OCI-LY3 (cell line): ENCODE measurements around the gene LONP1.

Experiments
- H2AFZ ChIP-seq: fragments of 200-600, 300-600 bp; shearing (Covaris generic); 2 replicates; pipeline ENCODE4 v1.6.0; 2014; ENCODE audit warnings: antibody characterized with exemption, low read depth, low read length
- H3K27ac ChIP-seq: fragments of 200-600, 300-600 bp; sonication (generic); 2 replicates; pipeline ENCODE4 v1.5.1; 2014; ENCODE audit warnings: mild to moderate bottlenecking, low read length, moderate library complexity, mixed read lengths
- H3K27me3 ChIP-seq: fragments of 200-600, 300-600 bp; sonication (generic); 2 replicates; pipeline ENCODE4 v1.6.1; 2014; ENCODE audit warnings: low read depth, low read length, mixed read lengths
- H3K36me3 ChIP-seq: fragments of 200-600, 300-600 bp; sonication (generic); replicated peaks from 2 replicates; pipeline ENCODE3; 2014; ENCODE audit warnings: low read depth, low read length, mixed read lengths
- H3K4me1 ChIP-seq: fragments of 300-600, 200-600 bp; sonication (generic); 2 replicates; pipeline ENCODE4 v1.6.1; 2014; ENCODE audit warnings: low read length, mixed read lengths
- H3K4me2 ChIP-seq: fragments of 200-600, 300-600 bp; sonication (generic); 2 replicates; pipeline ENCODE4 v1.6.1; 2014; ENCODE audit warnings: low read length, mixed read lengths
- H3K4me3 ChIP-seq: fragments of 300-600, 200-600 bp; sonication (generic); 2 replicates; pipeline ENCODE4 v1.5.1; 2014; ENCODE audit warnings: antibody characterized with exemption, mild to moderate bottlenecking, low read length, moderate library complexity
- H3K79me2 ChIP-seq: fragments of 300-600, 200-600 bp; shearing (Covaris generic); 2 replicates; pipeline ENCODE4 v1.6.1; 2014; ENCODE audit warnings: mild to moderate bottlenecking, low read length, mixed read lengths
- H3K9ac ChIP-seq: fragments of 300-600, 200-600 bp; shearing (Covaris generic); 2 replicates; pipeline ENCODE4 v1.6.0; 2014; ENCODE audit warnings: mild to moderate bottlenecking, low read length, moderate library complexity
- H3K9me3 ChIP-seq: fragments of 200-600, 300-600 bp; shearing (Covaris generic); 2 replicates; pipeline ENCODE4 v1.6.1; 2014; ENCODE audit warnings: low read length, mixed read lengths; ENCODE audit not compliant: insufficient read depth
- H4K20me1 ChIP-seq: fragments of 200-600, 300-600 bp; sonication (generic); 2 replicates; pipeline ENCODE4 v1.6.1; 2016; ENCODE audit warnings: low read length, mixed read lengths; ENCODE audit not compliant: insufficient read depth
- CTCF ChIP-seq: fragments of 200-600, 300-600 bp; sonication (generic); IDR thresholded peaks from 2 replicates; pipeline ENCODE4 v1.5.1; 2014; ENCODE audit warnings: antibody characterized with exemption, low read length, low read depth
- EZH2phosphoT487 ChIP-seq: fragments of 200-600 bp; shearing (Covaris generic); IDR thresholded peaks from 2 replicates; pipeline ENCODE4 v1.6.1; 2018; ENCODE audit warnings: antibody characterized with exemption, mixed run types, low read depth

The LONP1 gene

DNA sequence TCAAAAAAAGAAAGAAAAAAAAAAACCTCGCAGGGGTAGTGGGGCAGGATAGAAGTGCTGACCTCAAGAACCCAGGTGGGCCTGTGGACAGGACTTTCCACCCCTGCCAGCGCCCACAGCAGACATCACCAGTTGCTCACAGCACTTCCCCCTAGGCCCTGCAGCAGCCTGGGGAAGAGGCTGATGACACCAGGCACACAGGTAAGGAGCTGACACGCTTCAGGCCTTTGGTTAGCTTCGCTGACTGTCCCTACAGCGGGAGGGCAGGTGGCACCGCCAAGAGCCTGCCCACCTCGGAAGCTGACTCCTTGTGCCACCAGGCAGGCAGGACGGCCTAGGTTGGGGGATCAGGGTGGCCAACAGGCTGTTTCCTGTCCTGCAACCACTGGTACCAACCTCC, 8.9 kb downstream of the LONP1 start:
- H3K4me2 ChIP-seq: no peak overlapping the region
- H3K27me3 ChIP-seq: no peaks in the 10 kb centered on the region
- H3K4me3 ChIP-seq: no peak overlapping the region
- H3K79me2 ChIP-seq: peaks cover 66% of the 10 kb centered on the region
- no peak overlapping the region for H2AFZ ChIP-seq
- H3K9me3 ChIP-seq: no peaks in the 10 kb centered on the region
- H3K4me1 ChIP-seq: no peaks in the 10 kb centered on the region
- H3K27ac ChIP-seq: no peak overlapping the region
- H3K36me3 ChIP-seq: peaks cover 66% of the 10 kb centered on the region
- TF ChIP-seq EZH2phosphoT487 (no peak), CTCF (no peak)
- H4K20me1 ChIP-seq: peaks cover 31% of the 10 kb centered on the region
- H3K9ac ChIP-seq: no peak overlapping the region

GRCh38 chr19:5707576-5708575, 12.1 kb downstream of the LONP1 start:
- Histone ChIP-seq H3K27ac (no peak overlapping the region), H3K36me3 (peaks cover 73% of the 10 kb centered on the region), H4K20me1 (peaks cover 17% of the 10 kb centered on the region), H2AFZ (no peak overlapping the region), H3K9me3 (no peaks in the 10 kb centered on the region), H3K4me1 (no peaks in the 10 kb centered on the region), H3K4me2 (no peak overlapping the region), H3K27me3 (no peaks in the 10 kb centered on the region), H3K79me2 (peaks cover 60% of the 10 kb centered on the region), H3K4me3 (no peak overlapping the region), H3K9ac (no peak overlapping the region)
- TF ChIP-seq CTCF: no peak
- TF ChIP-seq EZH2phosphoT487: no peak

DNA sequence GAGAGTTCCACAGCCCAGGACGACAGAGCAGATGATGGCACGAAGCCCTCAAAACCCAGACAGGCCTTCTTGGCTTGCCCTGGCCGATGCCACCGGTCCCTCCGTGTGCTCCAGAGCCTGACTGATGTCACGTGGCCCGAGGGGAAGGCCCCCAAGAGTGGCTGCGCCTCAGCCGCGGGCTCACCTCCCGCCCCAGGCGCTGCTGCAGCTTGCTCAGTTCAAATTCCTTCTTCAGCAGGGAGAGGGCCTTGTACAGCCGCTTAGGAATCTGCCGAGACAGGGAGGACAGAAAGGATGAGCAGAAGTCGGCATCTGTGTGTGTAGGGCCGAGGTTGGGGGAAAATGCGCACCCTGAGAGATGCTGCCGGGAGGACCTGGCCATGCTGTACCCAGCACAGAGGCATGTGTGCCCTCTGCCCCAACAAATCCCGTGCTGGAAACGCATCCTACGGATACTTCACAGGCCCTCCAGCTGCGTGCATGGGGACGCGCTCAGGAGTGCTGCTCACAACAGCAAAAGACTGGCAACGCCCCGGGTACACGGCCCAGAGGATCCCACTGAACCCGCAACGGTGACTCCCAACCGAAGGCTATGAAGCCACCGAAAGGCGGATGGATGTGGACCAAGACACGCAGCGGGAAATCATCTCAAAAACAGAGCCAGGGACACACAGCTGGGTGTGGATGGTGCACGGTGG, 12.9 kb downstream of the LONP1 start:
- TF ChIP-seq EZH2phosphoT487 (no peak), CTCF (no peak)
- peaks cover 14% of the 10 kb centered on the region; the same call in 1 of the 2 replicates for H4K20me1 ChIP-seq
- peaks cover 54% of the 10 kb centered on the region for H3K79me2 ChIP-seq
- no peak overlapping the region for H3K9ac ChIP-seq
- H3K4me3 ChIP-seq: no peak overlapping the region
- no peak overlapping the region for H3K27ac ChIP-seq
- no peaks in the 10 kb centered on the region for H3K27me3 ChIP-seq
- no peaks in the 10 kb centered on the region for H3K4me1 ChIP-seq
- H2AFZ ChIP-seq: no peak overlapping the region
- no peak overlapping the region for H3K4me2 ChIP-seq
- peaks cover 67% of the 10 kb centered on the region for H3K36me3 ChIP-seq
- H3K9me3 ChIP-seq: no peaks in the 10 kb centered on the region

- no peaks in the 10 kb centered on the region for H3K27me3 ChIP-seq
- H3K27ac ChIP-seq: no peak overlapping the region
- peaks cover 16% of the 10 kb centered on the region for H4K20me1 ChIP-seq
- H3K9me3 ChIP-seq: no peaks in the 10 kb centered on the region
- H3K36me3 ChIP-seq: peaks cover 62% of the 10 kb centered on the region
- H3K4me2 ChIP-seq: no peak overlapping the region
- no peak overlapping the region for H2AFZ ChIP-seq
- H3K79me2 ChIP-seq: peaks cover 43% of the 10 kb centered on the region
- no peak overlapping the region for H3K9ac ChIP-seq
- no peak overlapping the region for H3K4me3 ChIP-seq
- H3K4me1 ChIP-seq: no peaks in the 10 kb centered on the region
- TF ChIP-seq CTCF (no peak), EZH2phosphoT487 (no peak)
Measured at GRCh38 chr19:5705552-5705951, 14.4 kb downstream of the LONP1 start.
